Trophoblast cell (in vitro differentiated cells and primary cell): Measurements from ENCODE around the gene SPEG.

Experiments used
- DNase-seq, 2 donors: peaks; one replicate each; pipeline ENCODE4 v3.0.0-alpha.2; 2016
- H2AFZ ChIP-seq: 2 replicates; pipeline ENCODE4 v1.6.1; 2013; ENCODE audit warnings: low read length, moderate library complexity, mild to moderate bottlenecking; ENCODE audit not compliant: insufficient read depth, poor library complexity
- H2AK5ac ChIP-seq: 2 replicates; pipeline ENCODE4 v1.6.1; 2013; ENCODE audit warnings: mild to moderate bottlenecking, low read length
- H2BK120ac ChIP-seq: 2 replicates; pipeline ENCODE4 v1.6.1; 2013; ENCODE audit warnings: low read length, mild to moderate bottlenecking, moderate library complexity; ENCODE audit not compliant: insufficient read depth, poor library complexity
- H2BK12ac ChIP-seq: 2 replicates; pipeline ENCODE4 v1.6.1; 2013; ENCODE audit warnings: mild to moderate bottlenecking, low read length, moderate library complexity
- H2BK5ac ChIP-seq: 2 replicates; pipeline ENCODE4 v1.6.1; 2013; ENCODE audit warnings: low read length, low read depth, moderate library complexity, mild to moderate bottlenecking; ENCODE audit not compliant: poor library complexity
- H3K14ac ChIP-seq: 2 replicates; pipeline ENCODE4 v1.6.1; 2013; ENCODE audit warnings: mild to moderate bottlenecking, low read length
- H3K18ac ChIP-seq: 2 replicates; pipeline ENCODE4 v1.6.1; 2013; ENCODE audit warnings: mild to moderate bottlenecking, low read length
- H3K23ac ChIP-seq: 2 replicates; pipeline ENCODE4 v1.6.1; 2013; ENCODE audit warnings: low read length
- H3K27ac ChIP-seq: 2 replicates; pipeline ENCODE4 v1.5.1; 2013; ENCODE audit warnings: low read depth, mild to moderate bottlenecking, inconsistent platforms, low read length, moderate library complexity
- H3K27me3 ChIP-seq: 2 replicates; pipeline ENCODE4 v1.6.1; 2013; ENCODE audit warnings: inconsistent platforms, mild to moderate bottlenecking, low read length, moderate library complexity; ENCODE audit not compliant: insufficient read depth
- H3K36me3 ChIP-seq, 2 experiments: 1 replicate in 1 of 2; 2 replicates in 1 of 2; pipeline ENCODE4 v1.6.1; 2013; ENCODE audit warnings: low read length in 2 of 2, mild to moderate bottlenecking in 2 of 2, moderate library complexity in 1 of 2; ENCODE audit not compliant: insufficient read depth in 2 of 2, control insufficient read depth in 1 of 2
- H3K4ac ChIP-seq: 2 replicates; pipeline ENCODE4 v1.6.1; 2013; ENCODE audit warnings: low read depth, mild to moderate bottlenecking, low read length, moderate library complexity
- H3K4me1 ChIP-seq, 2 experiments: 1 replicate in 1 of 2; 2 replicates in 1 of 2; pipeline ENCODE4 v1.6.1; 2013; ENCODE audit warnings: low read length in 2 of 2, mild to moderate bottlenecking in 2 of 2, moderate library complexity in 1 of 2; ENCODE audit not compliant: insufficient read depth in 2 of 2, control insufficient read depth in 1 of 2
- H3K4me2 ChIP-seq: 2 replicates; pipeline ENCODE4 v1.6.1; 2013; ENCODE audit warnings: inconsistent platforms, mild to moderate bottlenecking, low read length, moderate library complexity
- H3K4me3 ChIP-seq: 2 replicates; pipeline ENCODE4 v1.5.1; 2013; ENCODE audit warnings: mild to moderate bottlenecking, low read depth, low read length, inconsistent platforms
- H3K79me1 ChIP-seq: one replicate; pipeline ENCODE4 v1.6.1; 2013; ENCODE audit warnings: low read length
- H3K79me2 ChIP-seq: 2 replicates; pipeline ENCODE4 v1.6.1; 2013; ENCODE audit warnings: low read length, mild to moderate bottlenecking; ENCODE audit not compliant: control insufficient read depth, insufficient read depth, poor library complexity
- H3K9ac ChIP-seq: 2 replicates; pipeline ENCODE4 v1.6.1; 2013; ENCODE audit warnings: mild to moderate bottlenecking, low read length
- H3K9me3 ChIP-seq: 2 replicates; pipeline ENCODE4 v1.6.1; 2013; ENCODE audit warnings: low read depth, mild to moderate bottlenecking, control low read depth, inconsistent platforms, low read length; ENCODE audit not compliant: insufficient read depth
- H4K12ac ChIP-seq: 2 replicates; pipeline ENCODE4 v1.6.1; 2013; ENCODE audit warnings: low read depth, mild to moderate bottlenecking, low read length, moderate library complexity
- H4K8ac ChIP-seq: 2 replicates; pipeline ENCODE4 v1.6.1; 2013; ENCODE audit warnings: low read depth, mild to moderate bottlenecking, low read length, moderate library complexity
- H4K91ac ChIP-seq: one replicate; pipeline ENCODE4 v1.6.1; 2013; ENCODE audit warnings: low read depth, mild to moderate bottlenecking, low read length, moderate library complexity
- WGBS: extraction: QIAGEN DNeasy Blood & Tissue Kit; methylation state at CpG from one replicate; pipeline ENCODE4 v1.1.7; 2013; ENCODE audit warnings: missing lambda C conversion rate; ENCODE audit not compliant: insufficient read length, insufficient coverage; ENCODE audit errors: extremely low coverage; 5-methylcytosine and 5-hydroxymethylcytosine counted together

SPEG gene

GRCh38 chr2:219541611-219542180 lies 107.1 kb downstream of the SPEG start:
- H2AFZ ChIP-seq = no peak overlapping the region
- peaks cover 8% of the 10 kb centered on the region for H3K79me2 ChIP-seq
- H3K27me3 ChIP-seq = no peaks in the 10 kb centered on the region
- H4K8ac ChIP-seq = no peak overlapping the region
- H4K91ac ChIP-seq = no peak overlapping the region
- H3K9me3 ChIP-seq = no peaks in the 10 kb centered on the region
- H3K9ac ChIP-seq = no peak overlapping the region
- H3K27ac ChIP-seq = peak overlapping the region; percentile 5
- no peak overlapping the region for H3K23ac ChIP-seq
- H3K18ac ChIP-seq = no peak overlapping the region
- no peak overlapping the region for H4K12ac ChIP-seq
- no peak overlapping the region for H2AK5ac ChIP-seq
- peaks cover 10 to 28% of the 10 kb centered on the region in 2 experiments for H3K4me1 ChIP-seq
- H3K4me3 ChIP-seq = peak overlapping the region; percentile 66
- no peak overlapping the region for H2BK12ac ChIP-seq
- no peak overlapping the region for H3K4ac ChIP-seq
- no peak overlapping the region for H2BK5ac ChIP-seq
- peaks cover 31 to 33% of the 10 kb centered on the region in 2 experiments for H3K36me3 ChIP-seq
- H3K79me1 ChIP-seq = peaks cover 9% of the 10 kb centered on the region
- H2BK120ac ChIP-seq = no peak overlapping the region
- no peak overlapping the region for H3K14ac ChIP-seq
- WGBS = no CpG with 5 or more reads among the region's 48 CpGs
- peak; percentile 84 to 96 for DNase-seq
- H3K4me2 ChIP-seq = peak overlapping the region; percentile 93

DNA sequence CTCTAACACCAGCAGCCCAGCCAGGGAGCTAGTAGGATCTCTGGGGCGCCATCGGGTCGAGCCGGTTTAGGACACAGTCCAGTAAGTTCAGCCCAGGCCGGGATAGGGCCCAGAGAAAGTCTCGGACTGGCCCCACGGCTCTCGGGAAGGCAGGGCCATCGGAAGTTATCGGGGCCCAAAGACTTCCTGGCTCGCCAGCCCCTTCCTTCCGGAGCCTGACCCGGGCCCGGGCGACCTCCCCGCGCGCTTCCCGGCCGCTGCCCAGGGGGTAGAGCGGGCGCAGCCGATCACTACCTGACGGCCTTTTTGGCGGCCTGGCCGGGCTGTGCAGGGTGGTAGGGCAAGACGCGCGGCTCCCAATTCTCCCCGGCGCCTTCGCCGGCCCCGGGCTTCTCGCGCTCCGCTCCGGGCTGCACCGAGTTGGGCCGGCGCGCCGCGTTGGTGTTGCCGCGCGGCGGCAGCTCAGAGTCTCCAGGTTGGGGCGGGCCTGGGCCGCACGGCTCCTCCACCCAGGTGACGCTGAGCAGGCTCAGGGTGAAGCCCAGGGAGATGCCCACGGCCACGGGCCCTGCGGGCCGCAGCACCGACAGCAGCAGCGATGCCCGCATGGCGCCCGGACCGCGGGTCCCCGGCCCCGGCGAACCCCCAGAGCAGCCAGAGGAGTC lies 108.4 kb downstream of the SPEG start:
- H3K14ac ChIP-seq = peak overlapping the region; percentile 88
- no CpG with 5 or more reads among the region's 66 CpGs for WGBS
- peaks cover 8% of the 10 kb centered on the region for H3K79me2 ChIP-seq
- H3K27me3 ChIP-seq = no peaks in the 10 kb centered on the region
- peak overlapping the region; percentile 82 for H4K8ac ChIP-seq
- peak overlapping the region; percentile 82 for H2BK5ac ChIP-seq
- peaks cover 31 to 33% of the 10 kb centered on the region in 2 experiments for H3K36me3 ChIP-seq
- peak overlapping the region; percentile 59 for H2AFZ ChIP-seq
- H3K4ac ChIP-seq = peak overlapping the region; percentile 53
- peaks cover 7% of the 10 kb centered on the region for H3K79me1 ChIP-seq
- H3K4me1 ChIP-seq = peaks cover 5 to 17% of the 10 kb centered on the region in 2 experiments
- DNase-seq = peak; percentile 69 to 74
- peak overlapping the region; percentile 84 for H4K91ac ChIP-seq
- peak overlapping the region; percentile 71 for H4K12ac ChIP-seq
- H2BK12ac ChIP-seq = peak overlapping the region; percentile 41
- peak overlapping the region; percentile 92 for H3K4me3 ChIP-seq
- peak overlapping the region; percentile 93 for H3K4me2 ChIP-seq
- no peaks in the 10 kb centered on the region for H3K9me3 ChIP-seq
- H2BK120ac ChIP-seq = peak overlapping the region; percentile 29
- peak overlapping the region; percentile 88 for H3K9ac ChIP-seq
- peak overlapping the region; percentile 81 for H3K18ac ChIP-seq
- peak overlapping the region; percentile 85 for H3K27ac ChIP-seq
- no peak overlapping the region for H2AK5ac ChIP-seq
- no peak overlapping the region for H3K23ac ChIP-seq

- Histone ChIP-seq H4K12ac (peak within 1 kb of the TSS; percentile 71), H3K27ac (peak within 1 kb of the TSS; percentile 85), H3K23ac (no peak within 1 kb of the TSS), H3K4me3 (peak within 1 kb of the TSS; percentile 92), H3K4me1 (peaks cover 4 to 16% of the 10 kb centered on the region in 2 experiments), H3K4ac (peak within 1 kb of the TSS; percentile 53), H3K9ac (peak within 1 kb of the TSS; percentile 88), H2BK5ac (peak within 1 kb of the TSS; percentile 82), H2BK120ac (peak within 1 kb of the TSS; percentile 29), H3K79me1 (peaks cover 7% of the 10 kb centered on the region), H3K4me2 (peak within 1 kb of the TSS; percentile 96), H2AFZ (peak within 1 kb of the TSS; percentile 59), H3K14ac (peak within 1 kb of the TSS; percentile 88), H3K36me3 (peaks cover 27 to 28% of the 10 kb centered on the region in 2 experiments), H3K18ac (peak within 1 kb of the TSS; percentile 81), H3K9me3 (no peaks in the 10 kb centered on the region), H3K27me3 (no peaks in the 10 kb centered on the region), H4K91ac (peak within 1 kb of the TSS; percentile 84), H3K79me2 (peaks cover 8% of the 10 kb centered on the region), H2AK5ac (no peak within 1 kb of the TSS), H4K8ac (peak within 1 kb of the TSS; percentile 82), H2BK12ac (peak within 1 kb of the TSS; percentile 41)
- DNase-seq = peak; percentile 95 to 97
- no CpG with 5 or more reads among the region's 75 CpGs for WGBS
Observed at GRCh38 chr2:219543596-219544358, 109.1 kb downstream of the SPEG start, which contains the start of the genes CHPF and TMEM198. CHPF (minus strand) TSS chr2:219543809; CDS start chr2:219543538, 271 bp downstream. TMEM198 (plus strand) TSS chr2:219544028; CDS start chr2:219544728, 700 bp downstream.

DNA sequence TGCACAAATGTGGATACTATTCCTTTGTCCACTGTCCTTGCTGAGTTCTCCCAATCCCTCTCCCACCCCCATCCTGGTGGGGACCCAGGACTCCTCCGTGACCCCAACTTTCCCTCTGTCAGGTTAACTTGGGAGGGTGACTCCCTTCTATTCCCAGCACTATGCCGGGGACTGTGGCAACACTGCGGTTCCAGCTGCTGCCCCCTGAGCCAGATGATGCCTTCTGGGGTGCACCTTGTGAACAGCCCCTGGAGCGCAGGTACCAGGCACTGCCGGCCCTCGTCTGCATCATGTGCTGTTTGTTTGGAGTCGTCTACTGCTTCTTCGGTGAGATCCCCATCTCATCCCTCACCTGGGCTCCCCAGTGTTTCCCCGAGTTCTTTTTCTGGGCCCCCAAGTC lies 109.9 kb downstream of the SPEG start:
- no peak overlapping the region for H3K18ac ChIP-seq
- H3K9ac ChIP-seq = no peak overlapping the region
- H3K4me1 ChIP-seq = peaks cover 4 to 16% of the 10 kb centered on the region in 2 experiments
- no peak overlapping the region for H2AFZ ChIP-seq
- no peak overlapping the region for H3K23ac ChIP-seq
- no peak overlapping the region for H2BK12ac ChIP-seq
- H3K4me2 ChIP-seq = peak overlapping the region; percentile 96
- no peak overlapping the region for H2BK5ac ChIP-seq
- no peak overlapping the region for H2BK120ac ChIP-seq
- no peak overlapping the region for H3K4me3 ChIP-seq
- no peak overlapping the region for H2AK5ac ChIP-seq
- no peak for DNase-seq
- peaks cover 19 to 20% of the 10 kb centered on the region in 2 experiments for H3K36me3 ChIP-seq
- no peak overlapping the region for H3K27ac ChIP-seq
- no peak overlapping the region for H3K4ac ChIP-seq
- H4K8ac ChIP-seq = no peak overlapping the region
- H3K79me2 ChIP-seq = peaks cover 8% of the 10 kb centered on the region
- no peak overlapping the region for H3K14ac ChIP-seq
- no peak overlapping the region for H4K12ac ChIP-seq
- no peaks in the 10 kb centered on the region for H3K9me3 ChIP-seq
- no peaks in the 10 kb centered on the region for H3K27me3 ChIP-seq
- WGBS = no CpG with 5 or more reads among the region's 9 CpGs
- no peak overlapping the region for H4K91ac ChIP-seq
- H3K79me1 ChIP-seq = peaks cover 7% of the 10 kb centered on the region
